M059J (cell line): Measurements from ENCODE around the gene SF3B1. TPM values are rescaled to one million over a fixed set of nuclear protein-coding genes. Genes with fewer than 3 reads are reported as not detected.
"Not testable (repeated sequence)": the region's sequence is repeated elsewhere in the genome, so short reads cannot be mapped to it uniquely, and the experiment has no call there.

ENCODE experiments used
- DNase-seq: peaks from one replicate; pipeline ENCODE4 v3.0.0-alpha.2; 2012; ENCODE audit warnings: low read depth
- total RNA-seq: library from RNA; depleted of rRNA; stranded (reverse); fragments of >200 nt; shearing (Covaris generic); gene quantifications from 2 replicates; pipeline ENCODE4 v1.2.3, GENCODE V29; 2014

Gene SF3B1
- total RNA-seq, 1 experiment from 2014 or later, result 183 TPM

- DNase-seq, result not testable (repeated sequence)
Measured at GRCh38 chr2:197379918-197380309, 54.9 kb downstream of the SF3B1 start.

GRCh38 chr2:197379308-197379917, 55.4 kb downstream of the SF3B1 start:
- peak; percentile 36 for DNase-seq

GRCh38 chr2:197378494-197379307, 56.1 kb downstream of the SF3B1 start:
- peak; percentile 48 for DNase-seq

DNA sequence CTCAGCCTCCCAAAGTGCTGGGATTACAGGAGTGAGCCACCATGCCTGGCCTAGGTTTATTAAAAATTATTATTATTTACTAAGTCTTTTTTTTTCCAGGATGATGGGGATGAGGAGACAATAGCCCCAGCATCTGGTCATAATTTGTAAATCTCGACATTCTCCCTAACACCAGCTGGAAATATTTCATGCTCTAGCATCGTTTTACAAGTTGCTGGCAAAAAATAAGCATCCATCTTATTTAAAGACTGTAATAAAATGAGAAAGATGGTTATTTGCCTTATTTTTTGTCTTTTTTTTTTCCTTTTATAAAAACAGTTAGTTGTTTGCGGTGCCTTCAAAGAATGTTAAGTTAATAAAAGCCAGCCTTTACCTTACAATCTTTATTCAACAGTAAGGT, 56.7 kb downstream of the SF3B1 start:
- DNase-seq, result no peak

- DNase-seq, result no peak
Measured at GRCh38 chr2:197377670-197378069, 57.2 kb downstream of the SF3B1 start.

- DNase-seq, result peak; percentile 21
Measured at GRCh38 chr2:197372592-197372991, 62.2 kb downstream of the SF3B1 start.

DNA sequence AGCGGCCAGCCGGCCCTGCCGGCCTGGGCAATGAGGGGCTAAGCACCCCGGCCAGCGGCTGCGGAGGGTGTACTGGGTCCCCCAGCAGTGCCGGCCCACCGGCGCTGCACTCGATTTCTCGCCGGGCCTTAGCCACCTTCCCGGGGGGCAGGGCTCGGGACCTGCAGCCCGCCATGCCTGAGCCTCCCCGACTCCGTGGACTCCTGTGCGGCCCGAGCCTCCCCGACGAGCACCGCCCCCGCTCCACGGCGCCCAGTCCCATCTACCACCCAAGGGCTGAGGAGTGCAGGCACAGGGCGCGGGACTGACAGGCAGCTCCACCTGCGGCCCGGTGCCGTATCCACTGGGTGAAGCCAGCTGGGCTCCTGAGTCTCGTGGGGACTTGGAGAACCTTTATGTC, 64.2 kb downstream of the SF3B1 start:
- DNase-seq, result not testable (repeated sequence)

- no peak for DNase-seq
Measured at GRCh38 chr2:197369933-197370320, 64.9 kb downstream of the SF3B1 start.

DNA sequence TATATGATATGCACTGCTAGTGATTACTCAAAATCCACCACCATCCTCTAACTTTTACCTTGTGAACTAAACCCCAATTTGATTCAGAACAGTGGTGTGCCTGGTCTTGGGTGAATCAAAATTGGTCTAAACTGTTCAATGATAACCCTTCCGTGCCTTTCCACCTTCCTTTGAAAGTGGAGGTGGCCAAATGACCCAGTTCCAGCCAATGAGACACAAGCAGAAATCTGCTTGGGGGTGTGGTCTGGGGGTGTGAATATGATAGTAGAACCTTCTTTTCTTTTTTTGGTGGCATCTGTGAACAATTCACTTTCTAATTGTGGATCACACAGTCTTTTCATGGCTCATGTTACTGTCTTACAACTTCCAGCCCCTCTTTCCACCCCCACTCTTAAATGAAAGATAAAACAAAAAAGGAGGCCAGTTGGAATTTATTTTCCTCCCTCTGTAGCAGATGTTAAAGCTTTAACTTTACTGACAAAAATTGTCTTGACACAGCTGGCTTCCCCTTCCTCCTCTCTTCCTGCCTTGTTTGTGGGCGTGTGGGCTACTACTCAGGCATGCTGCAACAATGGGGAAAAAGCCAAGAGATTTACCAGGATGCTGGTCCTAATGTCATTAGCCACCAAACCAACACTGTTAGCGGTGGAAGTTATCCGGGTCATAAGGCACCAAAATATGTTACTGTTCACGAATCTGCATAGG, 65.4 kb downstream of the SF3B1 start:
- DNase-seq, result peak; percentile 18

GRCh38 chr2:197368412-197368811, 66.4 kb downstream of the SF3B1 start:
- DNase-seq, result no peak

- DNase-seq, result no peak
Measured at GRCh38 chr2:197363998-197364397, 70.8 kb downstream of the SF3B1 start.

DNA sequence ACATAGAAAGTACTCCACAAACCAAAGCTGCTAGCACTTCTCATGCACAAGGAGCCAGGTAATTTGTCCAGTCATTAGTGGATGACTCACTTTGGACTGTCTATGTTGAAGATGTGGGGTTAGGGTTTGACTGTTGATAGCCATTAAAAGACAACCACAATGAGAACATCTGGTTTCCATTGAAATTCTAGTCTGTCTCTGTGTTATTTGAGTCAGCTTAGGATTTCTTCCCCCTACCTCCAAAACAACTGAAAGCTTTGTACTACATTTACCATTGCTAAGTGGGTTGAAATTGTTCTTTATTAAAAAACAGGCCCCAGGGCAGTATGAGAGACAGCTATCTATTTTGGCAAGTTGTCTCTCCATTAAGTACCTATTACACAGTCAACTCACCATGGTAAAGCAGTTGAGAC, 74.1 kb downstream of the SF3B1 start:
- peak; percentile 79 for DNase-seq

- DNase-seq, result no peak
Measured at GRCh38 chr2:197359859-197360258, 75.0 kb downstream of the SF3B1 start.

- DNase-seq, result peak; percentile 15
Measured at GRCh38 chr2:197358931-197359330, 75.9 kb downstream of the SF3B1 start.

GRCh38 chr2:197357986-197358385, 76.8 kb downstream of the SF3B1 start:
- DNase-seq, result no peak

- no peak for DNase-seq
Measured at GRCh38 chr2:197356136-197356535, 78.7 kb downstream of the SF3B1 start.

DNA sequence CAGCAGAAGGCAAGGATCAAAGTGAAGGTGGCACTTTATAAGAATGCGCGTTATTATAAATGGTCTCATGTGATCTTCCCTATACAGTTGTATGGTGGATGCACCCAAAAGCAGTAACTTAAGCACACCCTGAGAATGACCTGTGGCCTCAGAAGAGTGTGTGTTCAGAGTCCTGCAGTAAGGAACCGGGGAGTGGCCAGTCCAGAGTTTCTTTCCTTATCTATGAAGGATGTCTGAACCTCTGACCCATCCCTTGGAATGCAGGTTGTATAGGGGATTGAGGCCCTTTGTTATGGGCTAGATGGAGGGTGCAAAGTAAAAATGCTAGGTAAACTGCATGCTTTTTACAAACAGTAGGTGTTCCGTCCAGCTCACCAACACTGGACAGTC, 80.7 kb downstream of the SF3B1 start:
- DNase-seq, result no peak

DNA sequence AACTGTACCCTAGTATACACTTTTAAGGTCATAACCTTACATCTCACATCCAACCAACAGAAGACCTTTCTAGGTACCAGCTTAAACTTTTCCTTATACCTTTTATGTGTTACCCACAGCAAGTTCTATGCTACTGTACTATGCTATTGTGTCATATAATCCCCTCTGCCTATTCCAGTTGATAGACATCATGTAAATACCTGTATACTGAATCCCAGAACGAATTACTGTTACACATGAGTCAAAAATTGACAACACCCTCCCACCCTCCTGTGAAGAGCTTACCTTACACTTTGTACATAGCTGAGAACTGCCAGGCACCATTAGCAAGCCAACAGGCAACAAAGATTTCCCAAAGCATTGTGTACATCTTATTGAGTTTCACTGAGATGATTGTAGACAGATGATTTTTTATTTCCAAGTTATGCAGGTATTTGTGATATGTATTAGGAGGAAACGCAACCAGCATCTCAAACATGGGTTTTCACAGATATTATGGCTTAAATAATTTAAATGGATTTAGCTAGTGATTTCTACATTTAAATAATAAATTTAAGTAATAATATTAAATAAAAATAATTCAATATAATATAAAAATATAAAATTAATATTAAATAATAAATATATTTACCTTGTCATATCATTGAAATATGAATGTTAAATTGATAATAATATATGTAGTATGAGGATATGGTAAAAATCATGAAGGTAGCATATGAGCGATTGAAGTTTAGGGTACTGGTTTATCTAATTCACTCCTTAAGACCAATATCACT, 81.2 kb downstream of the SF3B1 start:
- no peak for DNase-seq

- no peak for DNase-seq
Measured at GRCh38 chr2:197349699-197350098, 85.1 kb downstream of the SF3B1 start.

GRCh38 chr2:197348721-197349360, 86.0 kb downstream of the SF3B1 start:
- no peak for DNase-seq

DNA sequence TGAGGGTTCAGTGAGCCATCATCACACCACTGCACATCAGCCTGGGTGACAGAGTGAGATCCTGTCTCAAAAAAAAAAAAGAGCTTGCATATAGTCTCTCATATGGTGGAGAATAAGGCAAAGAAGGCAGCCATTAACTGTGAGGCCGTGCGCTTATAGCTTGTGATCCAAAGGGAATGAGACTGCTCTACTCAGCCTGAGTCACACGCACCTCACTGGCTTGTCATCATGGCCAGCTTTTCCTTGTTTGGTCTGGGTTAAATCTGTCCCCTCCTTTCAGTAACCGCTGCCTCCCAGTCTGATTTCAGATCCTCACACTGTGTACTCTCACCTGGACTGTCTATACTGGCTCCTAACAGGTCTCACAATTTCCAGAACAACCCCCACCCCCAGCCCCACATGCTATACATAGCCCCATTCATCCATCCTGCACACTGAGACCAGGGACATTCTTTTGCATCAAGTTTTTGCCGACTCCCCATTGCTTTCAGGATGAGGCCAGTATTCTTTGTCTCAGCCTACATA, 88.9 kb downstream of the SF3B1 start:
- DNase-seq, result peak; percentile 46
